Measurements from ENCODE around the gene TBXA2R.

TBXA2R gene

DNA sequence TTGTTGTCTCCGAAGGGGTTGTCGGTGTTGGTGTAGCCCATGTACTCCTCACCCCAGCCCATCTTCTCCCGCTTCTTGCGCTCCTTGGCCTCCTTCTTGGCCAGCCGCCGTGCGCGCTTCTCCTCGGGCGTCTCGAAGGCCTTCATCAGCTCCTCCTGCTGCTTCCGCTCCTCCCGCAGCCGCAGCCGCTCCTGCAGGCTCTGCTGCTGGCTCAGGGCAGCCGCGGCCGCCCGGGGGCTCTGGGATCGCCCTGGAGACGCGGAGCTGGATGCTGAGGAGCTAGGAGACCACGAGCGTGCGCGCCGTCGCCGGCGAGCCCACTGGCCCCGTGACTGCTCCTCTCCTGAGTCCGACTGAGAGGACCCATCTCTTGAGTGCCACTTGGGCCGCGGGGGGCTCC is 17.0 kb upstream of the TBXA2R start:
- H3K27ac ChIP-seq (replicated peaks): no peak overlapping the region
- no peak for DNase-seq (ENCODE audit: low read depth in 1 of 2, low spot score in 1 of 2)
- H3K27me3 ChIP-seq (ENCODE audit: insufficient read depth, poor library complexity, severe bottlenecking): no peaks in the 10 kb centered on the region
- no peak overlapping the region for H3K4me3 ChIP-seq (replicated peaks; ENCODE audit: insufficient read depth, low read length)
- TF ChIP-seq, protein P1, sequence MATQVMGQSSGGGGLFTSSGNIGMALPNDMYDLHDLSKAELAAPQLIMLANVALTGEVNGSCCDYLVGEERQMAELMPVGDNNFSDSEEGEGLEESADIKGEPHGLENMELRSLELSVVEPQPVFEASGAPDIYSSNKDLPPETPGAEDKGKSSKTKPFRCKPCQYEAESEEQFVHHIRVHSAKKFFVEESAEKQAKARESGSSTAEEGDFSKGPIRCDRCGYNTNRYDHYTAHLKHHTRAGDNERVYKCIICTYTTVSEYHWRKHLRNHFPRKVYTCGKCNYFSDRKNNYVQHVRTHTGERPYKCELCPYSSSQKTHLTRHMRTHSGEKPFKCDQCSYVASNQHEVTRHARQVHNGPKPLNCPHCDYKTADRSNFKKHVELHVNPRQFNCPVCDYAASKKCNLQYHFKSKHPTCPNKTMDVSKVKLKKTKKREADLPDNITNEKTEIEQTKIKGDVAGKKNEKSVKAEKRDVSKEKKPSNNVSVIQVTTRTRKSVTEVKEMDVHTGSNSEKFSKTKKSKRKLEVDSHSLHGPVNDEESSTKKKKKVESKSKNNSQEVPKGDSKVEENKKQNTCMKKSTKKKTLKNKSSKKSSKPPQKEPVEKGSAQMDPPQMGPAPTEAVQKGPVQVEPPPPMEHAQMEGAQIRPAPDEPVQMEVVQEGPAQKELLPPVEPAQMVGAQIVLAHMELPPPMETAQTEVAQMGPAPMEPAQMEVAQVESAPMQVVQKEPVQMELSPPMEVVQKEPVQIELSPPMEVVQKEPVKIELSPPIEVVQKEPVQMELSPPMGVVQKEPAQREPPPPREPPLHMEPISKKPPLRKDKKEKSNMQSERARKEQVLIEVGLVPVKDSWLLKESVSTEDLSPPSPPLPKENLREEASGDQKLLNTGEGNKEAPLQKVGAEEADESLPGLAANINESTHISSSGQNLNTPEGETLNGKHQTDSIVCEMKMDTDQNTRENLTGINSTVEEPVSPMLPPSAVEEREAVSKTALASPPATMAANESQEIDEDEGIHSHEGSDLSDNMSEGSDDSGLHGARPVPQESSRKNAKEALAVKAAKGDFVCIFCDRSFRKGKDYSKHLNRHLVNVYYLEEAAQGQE (IDR thresholded peaks at IDR 0.05; ENCODE audit: insufficient replicate concordance, low read depth): no peak
- TF ChIP-seq, protein P2, sequence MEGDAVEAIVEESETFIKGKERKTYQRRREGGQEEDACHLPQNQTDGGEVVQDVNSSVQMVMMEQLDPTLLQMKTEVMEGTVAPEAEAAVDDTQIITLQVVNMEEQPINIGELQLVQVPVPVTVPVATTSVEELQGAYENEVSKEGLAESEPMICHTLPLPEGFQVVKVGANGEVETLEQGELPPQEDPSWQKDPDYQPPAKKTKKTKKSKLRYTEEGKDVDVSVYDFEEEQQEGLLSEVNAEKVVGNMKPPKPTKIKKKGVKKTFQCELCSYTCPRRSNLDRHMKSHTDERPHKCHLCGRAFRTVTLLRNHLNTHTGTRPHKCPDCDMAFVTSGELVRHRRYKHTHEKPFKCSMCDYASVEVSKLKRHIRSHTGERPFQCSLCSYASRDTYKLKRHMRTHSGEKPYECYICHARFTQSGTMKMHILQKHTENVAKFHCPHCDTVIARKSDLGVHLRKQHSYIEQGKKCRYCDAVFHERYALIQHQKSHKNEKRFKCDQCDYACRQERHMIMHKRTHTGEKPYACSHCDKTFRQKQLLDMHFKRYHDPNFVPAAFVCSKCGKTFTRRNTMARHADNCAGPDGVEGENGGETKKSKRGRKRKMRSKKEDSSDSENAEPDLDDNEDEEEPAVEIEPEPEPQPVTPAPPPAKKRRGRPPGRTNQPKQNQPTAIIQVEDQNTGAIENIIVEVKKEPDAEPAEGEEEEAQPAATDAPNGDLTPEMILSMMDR (IDR thresholded peaks at IDR 0.05; ENCODE audit: insufficient read depth, low read length): no peak
- TF ChIP-seq GABPA (IDR thresholded peaks at IDR 0.05; ENCODE audit: low read depth) (no peak), POLR2AphosphoS5 (IDR thresholded peaks at IDR 0.05; ENCODE audit: low read depth) (no peak), SPI1 (IDR thresholded peaks at IDR 0.05; ENCODE audit: borderline replicate concordance, low read depth) (no peak)

DNA sequence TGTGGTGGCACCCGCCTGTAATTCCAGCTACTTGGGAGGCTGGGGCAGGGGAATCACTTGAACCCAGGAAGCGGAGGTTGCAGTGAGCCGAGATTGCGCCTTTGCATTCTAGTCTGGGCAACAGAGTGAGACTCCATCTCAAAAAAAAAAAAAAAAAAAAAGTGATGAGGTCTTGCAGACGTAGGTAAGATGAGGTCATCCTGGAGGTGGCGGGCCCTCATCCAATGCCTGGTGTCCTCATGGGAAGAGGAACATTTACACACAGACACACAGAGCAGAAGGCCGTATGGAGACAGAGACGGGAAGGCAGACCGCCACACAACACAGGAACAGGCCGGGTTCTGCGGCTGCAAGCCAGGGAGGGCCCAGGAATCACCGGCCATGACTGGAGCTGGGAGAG is 15.5 kb upstream of the TBXA2R start:
- DNase-seq (ENCODE audit: low read depth in 1 of 2, low spot score in 1 of 2): no peak
- TF ChIP-seq, protein P1 (IDR thresholded peaks at IDR 0.05; ENCODE audit: insufficient replicate concordance, low read depth): no peak
- TF ChIP-seq GABPA (IDR thresholded peaks at IDR 0.05; ENCODE audit: low read depth) (no peak), SPI1 (IDR thresholded peaks at IDR 0.05; ENCODE audit: borderline replicate concordance, low read depth) (no peak), POLR2AphosphoS5 (IDR thresholded peaks at IDR 0.05; ENCODE audit: low read depth) (no peak)
- TF ChIP-seq, protein P2 (IDR thresholded peaks at IDR 0.05; ENCODE audit: insufficient read depth, low read length): no peak
- Histone ChIP-seq H3K27ac (replicated peaks) (no peak overlapping the region), H3K4me3 (replicated peaks; ENCODE audit: insufficient read depth, low read length) (no peak overlapping the region), H3K27me3 (ENCODE audit: insufficient read depth, poor library complexity, severe bottlenecking) (no peaks in the 10 kb centered on the region)

DNA sequence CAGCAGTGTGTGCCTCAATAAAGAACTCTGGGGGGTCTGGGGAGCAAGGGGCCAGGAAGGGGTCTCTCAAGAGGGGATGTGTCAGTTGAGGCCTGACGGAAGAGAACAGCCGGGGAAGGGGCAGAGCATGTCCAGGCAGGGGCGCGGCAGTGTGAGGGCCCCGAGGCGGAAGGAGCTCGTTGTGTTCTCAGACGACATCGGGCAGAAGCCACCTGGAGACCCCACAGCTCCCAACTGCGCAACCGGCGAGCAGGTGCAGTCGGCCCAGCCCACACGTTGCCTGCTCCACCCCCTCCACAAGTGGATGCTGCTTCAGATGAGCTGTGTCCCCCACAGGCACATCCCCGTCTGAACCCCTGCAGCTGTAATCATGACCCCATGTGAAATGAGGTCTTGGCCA is 15.0 kb upstream of the TBXA2R start:
- H3K27me3 ChIP-seq (ENCODE audit: insufficient read depth, poor library complexity, severe bottlenecking): no peaks in the 10 kb centered on the region
- no peak overlapping the region for H3K27ac ChIP-seq (replicated peaks)
- H3K4me3 ChIP-seq (replicated peaks; ENCODE audit: insufficient read depth, low read length): no peak overlapping the region
- TF ChIP-seq, protein P1 (IDR thresholded peaks at IDR 0.05; ENCODE audit: insufficient replicate concordance, low read depth): no peak
- TF ChIP-seq, protein P2 (IDR thresholded peaks at IDR 0.05; ENCODE audit: insufficient read depth, low read length): no peak
- TF ChIP-seq POLR2AphosphoS5 (IDR thresholded peaks at IDR 0.05; ENCODE audit: low read depth) (no peak), GABPA (IDR thresholded peaks at IDR 0.05; ENCODE audit: low read depth) (no peak), SPI1 (IDR thresholded peaks at IDR 0.05; ENCODE audit: borderline replicate concordance, low read depth) (no peak)
- DNase-seq (ENCODE audit: low read depth in 1 of 2, low spot score in 1 of 2): no peak
